PC-3 (cell line): ENCODE measurements around the gene DOP1B.

Experiments used
- CTCF ChIP-seq: fragments of 300-600 bp; sonication (generic); conservative IDR thresholded peaks from 2 replicates; pipeline ENCODE4 v1.5.1; 2017; ENCODE audit warnings: antibody characterized with exemption, low read depth, mild to moderate bottlenecking, low read length
- EZH2 ChIP-seq: fragments of 300-600 bp; sonication (generic); IDR thresholded peaks from one replicate; pipeline ENCODE4 v1.6.1; 2017; ENCODE audit warnings: antibody characterized with exemption, mild to moderate bottlenecking, low read length; ENCODE audit not compliant: unreplicated experiment
- EZH2phosphoT487 ChIP-seq: fragments of 300-600 bp; sonication (generic); IDR thresholded peaks from 2 replicates; pipeline ENCODE4 v1.6.1; 2018; ENCODE audit warnings: mild to moderate bottlenecking, antibody characterized with exemption, low read length, borderline replicate concordance

GRCh38 chr21:36190736-36191135, 34.1 kb downstream of the DOP1B start:
- TF ChIP-seq CTCF (no peak), EZH2 (no peak), EZH2phosphoT487 (no peak)
